Activated CD4-positive, alpha-beta T cell treated with anti-CD3 and anti-CD28 coated beads, Interleukin-2, amount 50 U/mL, for 1 hour (primary cell): ENCODE data around the gene P2RX3.
"Not testable (repeated sequence)": the region's sequence is repeated elsewhere in the genome, so short reads cannot be mapped to it uniquely, and the experiment has no call there.

Source experiments
- DNase-seq: peaks from one replicate; pipeline ENCODE4 v3.0.0-alpha.2; 2020

P2RX3 gene

DNA sequence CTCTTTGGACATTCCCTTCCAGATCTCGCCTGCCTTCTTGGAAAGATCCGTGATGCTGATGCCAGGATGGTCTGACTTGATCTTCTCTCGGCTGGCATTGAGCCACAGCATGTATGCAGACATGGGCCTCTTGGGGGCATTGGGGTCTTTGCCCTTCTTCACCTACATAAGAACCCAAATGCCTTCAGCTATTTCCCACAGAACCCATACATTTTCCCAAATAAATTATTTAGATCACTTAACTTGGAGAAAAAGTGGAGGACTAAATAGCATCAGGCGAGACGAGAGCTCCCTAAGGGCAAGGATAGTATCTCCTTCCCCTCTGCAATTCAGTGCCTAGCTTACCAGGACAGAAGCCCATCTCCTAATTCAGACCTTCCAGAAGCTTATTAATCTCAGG lies 10.4 kb upstream of the P2RX3 start:
- no peak for DNase-seq

DNA sequence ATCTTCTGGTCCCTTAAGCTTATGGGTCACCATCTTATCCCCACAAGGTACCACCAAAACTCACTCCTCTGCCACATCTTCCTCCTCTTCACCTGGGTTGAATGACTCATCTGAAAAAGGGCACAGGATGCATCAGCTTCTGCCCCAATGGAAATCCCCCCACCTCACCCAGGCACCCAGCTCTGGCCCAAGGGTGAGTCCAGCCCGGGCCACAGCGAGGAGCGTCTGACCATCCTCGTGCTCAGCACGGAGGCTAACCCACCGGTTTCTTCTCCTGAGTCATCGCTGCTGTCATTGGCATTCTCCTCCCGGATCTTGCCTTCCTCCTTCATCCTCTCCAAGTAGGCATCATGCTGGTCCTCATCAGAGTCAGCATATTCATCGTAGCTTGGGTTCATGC lies 8.1 kb upstream of the P2RX3 start:
- DNase-seq, result no peak

DNA sequence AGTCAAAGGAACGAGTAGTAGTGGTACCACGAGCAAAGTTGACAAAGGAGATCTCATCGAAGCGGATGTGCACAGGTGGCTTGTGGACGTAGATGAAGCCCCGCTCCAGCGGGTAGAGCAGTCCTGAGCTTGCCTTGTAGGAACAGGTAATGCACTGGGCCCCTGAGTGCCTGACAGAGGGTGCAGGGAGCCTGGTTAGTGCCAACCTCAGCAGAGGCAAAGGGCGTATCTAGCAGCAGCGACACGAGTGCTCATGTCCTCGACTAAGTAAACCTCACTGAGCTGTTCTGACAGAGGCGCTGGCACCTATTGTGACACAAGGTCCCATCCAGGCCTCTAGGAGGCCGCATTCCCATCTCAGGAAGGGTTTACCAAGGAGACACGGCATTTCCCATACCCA lies 6.4 kb upstream of the P2RX3 start:
- no peak for DNase-seq

DNA sequence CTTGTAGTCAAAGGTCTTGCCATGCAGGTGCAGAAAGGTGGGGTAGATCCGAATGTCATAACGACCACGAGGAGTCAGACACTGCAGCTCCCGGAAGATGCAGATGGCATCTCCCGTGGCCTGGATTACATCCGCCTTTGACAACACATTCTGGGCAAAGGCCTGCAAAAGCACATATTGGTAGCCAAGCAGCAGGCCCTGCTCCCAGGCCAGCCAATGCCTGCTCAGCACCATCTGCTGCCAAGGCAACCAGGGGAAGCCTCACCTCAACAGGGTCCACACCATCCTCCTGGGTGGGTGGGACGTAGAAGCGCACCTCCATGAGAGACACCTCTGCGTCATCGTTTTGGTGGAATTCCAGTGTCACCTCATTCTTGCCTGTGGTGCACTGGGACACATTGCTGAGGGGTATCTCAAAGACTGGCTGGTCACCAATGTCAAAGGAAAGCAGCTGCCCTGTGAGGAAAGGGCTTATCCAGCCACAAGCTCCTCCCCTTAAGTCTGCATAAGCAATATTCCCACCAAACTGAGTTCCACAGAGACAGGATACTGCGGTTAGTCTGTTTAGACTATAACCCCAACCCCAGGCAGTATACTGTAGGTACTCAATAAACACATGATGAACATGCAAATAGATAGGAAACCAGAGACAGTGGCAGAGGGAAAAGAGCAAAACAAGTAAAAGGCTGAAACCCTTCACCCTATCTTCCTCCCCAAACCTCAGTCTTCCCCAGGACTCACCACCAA lies 5.3 kb upstream of the P2RX3 start:
- DNase-seq, result no peak

DNA sequence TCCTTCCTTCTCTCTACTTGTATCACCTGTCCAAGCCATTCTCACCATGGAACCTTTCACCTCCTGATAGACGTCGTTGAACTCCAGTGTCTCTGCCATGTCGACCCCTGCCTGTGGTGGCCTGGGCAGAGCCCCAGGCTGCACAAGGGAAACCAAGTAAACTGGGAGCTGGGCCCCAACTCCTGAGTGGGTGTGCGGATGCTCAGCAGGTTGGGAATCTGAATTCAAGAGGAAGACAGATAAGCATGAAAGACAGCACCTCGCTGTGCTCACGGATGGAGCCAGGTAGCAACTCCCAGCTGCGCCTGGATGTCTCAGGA lies 3.2 kb upstream of the P2RX3 start:
- DNase-seq, result no peak

DNA sequence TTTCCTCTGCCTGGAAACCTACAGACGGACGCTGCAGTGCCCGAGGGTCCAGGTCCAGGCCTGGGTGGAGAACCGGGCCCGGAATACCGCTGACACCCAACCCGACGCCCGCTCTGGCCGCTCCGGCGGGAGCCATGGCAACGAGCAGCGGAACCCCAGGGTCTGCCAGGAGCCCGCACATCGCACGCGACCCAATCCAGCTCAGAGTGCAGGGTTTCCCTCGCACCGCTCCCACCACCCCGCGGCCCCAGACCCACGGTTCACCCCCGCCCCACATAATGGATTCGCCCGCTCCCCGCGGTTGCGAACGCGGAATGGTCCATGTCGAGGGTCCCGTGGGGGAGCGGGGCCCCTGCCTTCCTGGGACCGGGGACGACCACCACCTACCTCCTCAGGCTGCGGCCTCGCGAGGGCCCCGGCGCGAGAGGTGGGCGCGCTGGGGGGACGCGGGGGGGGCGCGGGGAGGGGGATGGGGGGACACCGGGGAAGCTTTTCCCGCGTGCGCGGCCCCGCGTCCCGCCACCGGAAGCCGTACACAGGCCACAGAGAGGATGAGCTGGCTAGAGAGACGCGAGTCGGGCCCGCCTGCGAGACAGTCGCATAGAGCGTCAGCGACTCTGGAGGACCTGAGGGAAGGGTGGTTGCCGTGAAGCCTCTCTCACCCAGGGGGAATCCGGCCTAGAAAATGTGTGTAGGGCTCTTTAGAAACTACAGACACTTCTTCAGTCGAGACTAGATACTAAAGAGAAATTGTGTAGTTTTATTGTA lies 2.6 kb upstream of the P2RX3 start, which contains the start of gene SSRP1:
TSS of gene SSRP1 (minus strand) at position 550 of the 768 bp plus-strand sequence. CDS start 771 bp downstream, outside the sequence.
- peak; percentile 83 for DNase-seq

DNA sequence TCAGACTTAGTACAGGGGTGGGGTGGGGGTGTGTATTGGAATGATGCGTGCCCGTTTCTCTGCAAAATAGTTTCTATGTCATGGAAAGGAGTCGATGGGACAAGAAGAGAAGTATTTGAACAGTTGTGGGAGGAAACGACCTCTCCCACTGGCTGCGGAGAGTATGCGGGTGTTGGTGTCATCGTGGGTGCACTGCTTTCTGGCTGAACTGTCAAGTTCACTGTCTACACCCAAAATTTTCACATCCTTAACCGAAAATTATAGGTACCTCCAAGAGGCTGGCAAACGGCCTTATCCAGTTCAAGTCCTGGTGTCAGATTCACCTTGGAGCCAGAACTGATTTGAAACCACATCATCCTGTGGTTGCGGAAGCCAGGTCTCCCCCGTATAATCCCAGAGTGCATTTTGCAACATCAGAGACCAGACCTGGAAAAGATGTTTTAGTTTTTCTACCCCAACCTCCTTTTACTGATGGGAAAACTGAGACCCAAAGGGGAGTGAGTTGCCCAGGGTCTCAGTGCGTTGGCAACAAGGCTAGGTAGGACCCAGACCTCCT lies 2.0 kb upstream of the P2RX3 start:
- DNase-seq, result peak; percentile 19

DNA sequence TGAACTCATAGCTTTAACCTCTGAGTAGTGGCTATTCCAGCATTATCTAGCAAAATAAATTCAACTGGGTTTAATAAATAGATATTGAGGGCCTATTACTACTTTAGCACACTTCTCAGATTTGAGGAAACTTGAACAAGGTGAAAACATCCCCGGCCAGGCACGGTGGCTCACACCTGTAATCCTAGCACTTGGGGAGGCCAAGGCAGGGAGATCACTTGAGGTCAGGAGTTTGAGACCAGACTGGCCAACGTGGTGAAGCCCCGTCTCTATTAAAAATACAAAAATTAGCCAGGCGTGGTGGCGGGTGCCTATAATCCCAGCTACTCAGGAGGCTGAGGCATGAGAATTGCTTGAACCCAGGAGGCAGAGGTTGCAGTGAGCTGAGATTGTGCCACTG lies 1.3 kb upstream of the P2RX3 start:
- not testable (repeated sequence) for DNase-seq

DNA sequence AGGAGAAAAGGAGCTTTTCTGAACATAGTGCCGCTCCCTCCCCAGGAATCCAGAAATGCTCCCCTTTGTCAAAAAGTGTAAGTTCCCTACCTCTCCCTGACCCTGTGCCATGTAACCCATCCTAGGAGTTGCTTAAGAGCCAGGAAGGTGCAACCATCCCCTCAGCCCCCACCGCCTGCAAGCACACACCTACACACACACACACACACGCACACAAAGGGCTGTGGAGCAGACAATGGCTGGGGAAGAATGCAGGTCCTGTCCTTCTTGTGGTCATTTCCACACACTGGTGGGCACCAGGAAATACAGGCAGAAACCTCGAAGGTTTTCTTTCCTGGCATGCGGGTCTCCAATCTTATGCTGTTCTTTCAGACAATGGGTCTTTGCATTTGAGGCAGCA lies 1.2 kb downstream of the P2RX3 start:
- no peak for DNase-seq

DNA sequence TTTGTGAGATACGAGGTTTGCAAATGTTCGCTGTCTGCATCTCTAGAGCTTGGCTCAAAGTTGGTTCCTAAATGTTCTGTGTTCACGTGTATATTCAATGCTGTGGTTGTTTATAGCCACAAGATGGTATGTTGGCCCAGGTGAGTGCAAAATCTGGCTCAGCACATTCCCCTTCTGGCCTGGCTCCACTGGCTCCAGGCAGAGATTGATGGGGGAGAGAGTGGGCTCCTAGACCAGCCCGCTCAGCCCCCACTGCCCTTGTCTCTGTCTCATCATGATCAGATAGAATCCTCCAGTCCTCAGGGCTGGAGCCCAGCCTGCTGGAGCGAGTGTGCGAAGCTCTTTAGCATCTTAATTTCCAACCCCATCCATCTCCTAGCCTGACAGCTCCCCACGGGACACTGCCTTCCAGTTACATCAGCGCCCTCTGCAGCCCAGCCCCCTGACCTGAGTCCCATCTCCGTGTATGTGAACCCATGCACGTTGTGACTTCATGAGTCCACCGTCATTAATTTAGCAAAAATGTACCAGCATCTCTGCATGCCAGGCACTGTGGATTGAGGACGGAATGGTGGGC lies 2.0 kb downstream of the P2RX3 start:
- DNase-seq, result no peak

DNA sequence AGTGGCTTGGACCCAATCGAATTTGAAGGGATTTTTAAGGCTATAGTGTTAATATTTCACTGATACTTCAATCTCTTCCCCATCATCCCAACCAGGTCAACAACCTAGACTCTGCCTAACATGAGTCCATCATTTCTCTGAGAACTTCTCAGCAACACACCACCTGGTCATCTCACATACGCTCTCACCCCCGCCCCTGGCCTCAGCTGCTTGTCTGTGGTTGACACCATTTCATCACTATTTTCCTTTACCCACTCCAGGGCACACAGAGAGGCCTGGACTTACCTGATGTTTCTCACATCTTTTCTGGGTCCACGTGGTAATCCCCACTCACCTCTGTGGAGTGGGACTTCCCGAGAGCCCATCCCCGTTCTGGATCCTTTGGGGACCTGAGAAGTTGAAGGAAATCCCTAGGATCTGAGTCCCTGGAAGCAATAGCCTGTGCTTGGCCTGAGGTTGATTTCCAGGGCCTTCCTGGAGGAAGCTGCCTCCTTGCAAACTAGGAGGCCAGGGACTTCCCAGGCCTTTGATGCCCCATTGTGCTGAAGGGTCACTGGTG lies 3.2 kb downstream of the P2RX3 start:
- DNase-seq, result no peak

DNA sequence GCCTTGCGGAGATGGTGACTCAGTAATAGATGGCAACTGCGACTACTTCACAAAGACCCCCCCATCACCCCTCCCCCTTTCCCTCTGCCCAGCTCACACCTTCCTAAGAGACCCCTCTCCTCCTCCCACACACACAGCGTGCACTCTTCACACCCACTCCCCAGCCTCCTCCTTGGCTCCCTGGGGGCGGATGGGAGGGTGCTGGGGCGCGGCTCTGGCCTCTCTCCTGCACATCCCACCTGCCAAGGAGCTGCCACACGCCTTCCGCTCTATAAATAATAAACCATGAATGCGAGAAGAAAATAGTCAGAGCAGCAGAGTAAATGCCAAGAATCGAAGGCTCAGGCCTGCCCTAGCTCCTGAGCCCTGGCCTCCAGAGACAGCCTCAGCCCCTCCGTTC lies 4.5 kb downstream of the P2RX3 start:
- DNase-seq, result no peak

DNA sequence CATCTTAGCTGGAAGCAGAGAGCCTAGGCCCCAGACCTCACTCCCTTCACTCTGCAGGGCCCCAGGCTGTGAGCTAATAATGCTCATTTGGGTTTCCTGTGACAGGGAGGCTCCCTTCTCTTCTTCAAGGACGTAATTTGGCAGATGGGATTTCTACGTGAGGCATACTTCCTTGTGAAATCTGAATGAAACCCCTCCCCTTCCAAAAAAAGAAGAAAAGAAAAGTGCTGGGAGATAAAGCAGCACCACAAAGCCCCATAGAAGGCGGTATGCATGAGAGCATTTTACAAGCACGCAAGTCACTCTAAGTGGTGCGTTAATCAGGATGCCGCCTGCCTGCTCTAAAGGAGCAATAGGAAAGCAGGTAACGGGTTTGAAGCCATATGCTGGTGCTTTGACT lies 5.7 kb downstream of the P2RX3 start:
- no peak for DNase-seq

DNA sequence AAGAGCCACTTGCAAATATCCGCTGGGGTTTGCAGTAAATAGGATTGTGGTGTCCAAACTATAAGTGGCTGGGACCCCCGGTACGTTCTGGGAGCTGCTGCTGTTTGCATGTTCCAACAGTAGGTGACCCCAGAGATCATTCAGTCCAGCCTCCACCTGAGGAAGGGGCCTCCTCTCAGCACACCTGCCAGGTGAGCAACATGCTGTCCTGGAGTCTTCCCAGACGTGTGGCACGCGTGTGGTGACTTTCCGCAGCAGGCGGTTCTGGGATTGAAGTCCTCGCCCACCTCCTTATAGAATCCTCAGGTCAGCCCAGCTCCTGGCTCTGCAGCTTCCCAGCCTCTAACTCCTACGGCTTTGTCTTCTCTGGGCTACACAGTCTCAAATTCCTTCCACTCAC lies 6.7 kb downstream of the P2RX3 start:
- no peak for DNase-seq

DNA sequence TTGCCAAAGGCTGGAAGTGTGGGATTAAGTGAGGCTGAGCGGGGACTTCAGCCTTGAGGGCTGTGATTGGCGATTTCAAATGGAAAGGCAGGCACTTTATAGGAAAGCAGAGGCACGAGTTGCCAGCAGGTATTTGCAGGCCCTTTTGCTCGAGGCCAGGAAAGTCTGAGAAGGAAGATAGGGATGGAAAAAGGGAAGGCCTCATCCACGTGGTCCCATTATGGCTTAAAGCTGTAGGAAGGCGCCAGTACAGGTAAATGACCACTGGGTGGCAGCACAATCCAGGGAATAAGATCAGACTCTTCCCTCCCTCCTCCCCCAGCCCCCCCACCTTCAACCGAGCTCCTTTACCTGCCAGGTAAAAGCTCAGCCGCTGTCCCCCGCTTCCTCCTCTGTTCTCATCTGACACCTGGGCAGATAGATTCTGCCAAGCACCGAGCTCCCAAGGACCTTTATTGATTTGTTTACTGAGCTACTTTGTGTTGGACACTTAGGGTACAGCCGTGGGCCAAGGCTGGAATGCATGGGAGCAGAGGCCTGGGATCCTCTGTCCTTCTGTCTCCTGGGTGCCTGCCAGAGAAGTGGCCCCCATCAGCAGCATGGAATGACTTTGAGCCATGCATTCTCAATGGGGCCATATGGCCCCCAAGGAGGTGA lies 7.5 kb downstream of the P2RX3 start:
- peak; percentile 69 for DNase-seq

DNA sequence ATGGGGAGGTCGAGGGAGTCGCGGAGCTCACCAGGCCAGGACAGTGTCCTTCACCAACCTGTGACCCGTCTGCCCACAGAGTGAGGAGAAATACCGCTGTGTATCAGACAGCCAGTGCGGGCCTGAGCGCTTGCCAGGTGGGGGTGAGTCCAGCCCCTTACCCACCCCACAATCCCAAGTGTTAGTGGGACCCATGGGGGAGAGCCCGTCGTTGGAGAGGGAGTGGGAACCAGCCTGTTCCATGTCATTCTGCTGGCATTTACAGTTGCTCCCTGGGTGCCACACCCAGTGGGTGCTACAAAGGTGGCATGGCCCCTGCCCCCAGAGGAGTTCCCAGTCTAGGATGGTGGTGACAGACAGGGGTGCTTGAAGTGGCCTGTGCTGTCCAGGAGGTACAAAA lies 9.2 kb downstream of the P2RX3 start:
- DNase-seq, result no peak

DNA sequence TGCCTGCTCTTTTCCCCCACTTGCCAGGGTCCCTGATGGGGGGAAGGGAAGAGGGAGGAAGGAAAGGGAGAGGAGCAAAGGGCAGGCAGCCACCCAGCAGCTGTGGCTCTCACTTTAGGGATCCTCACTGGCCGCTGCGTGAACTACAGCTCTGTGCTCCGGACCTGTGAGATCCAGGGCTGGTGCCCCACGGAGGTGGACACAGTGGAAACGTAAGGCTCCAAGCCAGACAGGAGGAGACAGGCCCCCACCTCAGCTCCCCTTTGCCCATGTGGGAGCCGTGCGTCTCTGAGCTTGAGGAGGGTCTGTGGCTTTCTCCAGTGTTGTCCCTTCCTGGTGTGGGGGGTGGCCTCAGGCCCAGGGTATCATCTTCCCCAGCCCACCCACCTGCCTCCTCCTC lies 9.9 kb downstream of the P2RX3 start:
- no peak for DNase-seq

DNA sequence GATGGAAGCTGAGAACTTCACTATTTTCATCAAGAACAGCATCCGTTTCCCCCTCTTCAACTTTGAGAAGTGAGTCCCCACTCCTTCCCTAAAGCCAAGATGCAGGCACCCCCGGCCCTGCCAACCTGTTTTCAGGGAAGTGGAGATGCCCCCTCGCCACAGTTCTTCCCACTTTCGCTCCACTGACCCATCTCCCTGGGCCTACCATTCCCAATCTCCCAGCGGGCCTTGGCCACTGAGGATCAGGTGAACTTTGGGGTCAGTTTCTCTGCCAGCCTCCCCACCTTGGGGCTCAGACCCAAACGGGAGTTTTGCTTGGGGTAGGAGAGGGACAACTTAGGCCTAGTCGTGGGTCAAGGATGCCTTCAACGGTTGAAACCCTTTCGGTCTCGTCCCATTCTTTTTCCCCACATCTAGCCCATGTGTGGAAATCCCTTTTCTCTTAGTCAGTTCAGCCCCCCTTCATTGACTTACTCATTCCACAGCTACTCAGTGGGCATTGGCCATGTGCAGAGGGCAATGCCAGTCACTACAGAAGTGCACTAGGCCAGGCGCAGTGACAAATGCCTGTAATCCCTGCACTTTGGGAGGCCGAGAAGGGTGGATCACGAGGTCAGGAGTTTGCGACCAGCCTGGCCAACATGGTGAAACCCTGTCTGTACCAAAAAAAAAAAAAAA lies 10.6 kb downstream of the P2RX3 start:
- DNase-seq, result no peak

DNA sequence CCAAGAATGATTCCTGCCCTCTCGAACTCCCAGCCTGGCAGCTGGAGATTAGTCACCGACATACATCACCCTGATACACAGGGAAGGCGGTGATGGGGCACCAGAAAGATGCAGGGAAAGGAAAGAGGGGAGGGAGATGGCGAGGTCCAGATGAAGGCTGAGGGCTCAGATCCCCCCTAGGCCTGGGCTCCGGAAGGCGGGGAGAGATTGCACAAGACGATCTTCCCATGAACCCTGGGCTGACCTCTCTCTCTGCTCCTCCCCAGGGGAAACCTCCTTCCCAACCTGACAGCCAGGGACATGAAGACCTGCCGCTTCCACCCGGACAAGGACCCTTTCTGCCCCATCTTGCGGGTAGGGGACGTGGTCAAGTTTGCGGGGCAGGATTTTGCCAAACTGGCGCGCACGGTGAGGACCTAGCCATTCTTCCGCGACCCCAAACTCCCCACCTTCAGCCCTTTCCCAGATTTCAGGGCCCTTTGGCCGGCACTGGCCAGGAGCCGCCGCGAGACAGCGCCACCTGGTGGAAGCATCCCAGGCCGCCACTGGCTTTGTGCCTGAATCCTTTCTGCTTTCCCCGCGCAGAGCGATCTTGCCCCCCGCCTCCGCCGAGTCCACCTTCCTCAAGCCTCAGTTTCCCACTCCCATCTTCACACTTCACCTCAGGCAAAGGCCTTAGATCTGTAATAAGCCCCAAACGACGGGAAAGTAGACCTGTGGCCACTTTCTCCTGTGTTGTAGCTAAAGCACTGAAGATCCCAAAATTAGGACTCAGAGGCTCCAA lies 11.5 kb downstream of the P2RX3 start:
- peak; percentile 60 for DNase-seq

DNA sequence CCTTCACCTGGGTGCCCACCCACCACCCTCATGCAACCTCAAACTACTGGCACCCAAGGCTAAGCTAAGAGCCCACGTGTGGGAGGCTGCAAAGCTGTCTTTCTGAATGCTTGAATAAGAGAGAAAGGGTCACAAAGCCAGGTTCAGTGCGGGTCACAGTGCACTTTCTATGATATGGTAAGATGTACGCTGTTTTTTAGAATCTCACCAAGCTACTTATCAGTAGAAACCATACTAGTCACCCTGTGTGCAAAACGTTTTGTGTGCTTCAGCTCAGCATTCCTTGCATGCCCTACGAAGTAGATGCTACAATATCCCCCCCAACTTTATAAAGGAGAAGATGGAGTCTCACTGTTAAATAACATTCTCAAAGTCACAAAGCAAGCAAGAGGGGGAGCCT lies 14.9 kb downstream of the P2RX3 start:
- no peak for DNase-seq

DNA sequence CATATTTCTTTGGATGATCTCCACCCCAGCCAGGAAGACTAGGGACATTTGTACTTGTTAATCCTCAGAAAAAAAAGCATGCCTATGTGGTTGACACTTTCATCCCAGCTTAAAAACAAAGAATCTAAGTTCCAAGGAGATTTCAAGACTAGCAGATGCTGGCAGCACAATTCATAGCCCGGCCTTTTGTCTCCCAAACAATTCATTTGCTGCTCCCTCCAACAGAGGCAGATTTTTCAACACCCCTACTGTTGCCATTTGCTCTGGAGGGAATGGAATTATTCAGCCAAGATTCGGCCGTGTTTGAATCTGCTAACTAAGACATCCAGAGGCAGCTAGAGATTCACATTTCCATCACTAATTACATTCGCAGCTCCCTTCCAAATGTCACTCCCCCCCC lies 15.3 kb downstream of the P2RX3 start:
- DNase-seq, result no peak

DNA sequence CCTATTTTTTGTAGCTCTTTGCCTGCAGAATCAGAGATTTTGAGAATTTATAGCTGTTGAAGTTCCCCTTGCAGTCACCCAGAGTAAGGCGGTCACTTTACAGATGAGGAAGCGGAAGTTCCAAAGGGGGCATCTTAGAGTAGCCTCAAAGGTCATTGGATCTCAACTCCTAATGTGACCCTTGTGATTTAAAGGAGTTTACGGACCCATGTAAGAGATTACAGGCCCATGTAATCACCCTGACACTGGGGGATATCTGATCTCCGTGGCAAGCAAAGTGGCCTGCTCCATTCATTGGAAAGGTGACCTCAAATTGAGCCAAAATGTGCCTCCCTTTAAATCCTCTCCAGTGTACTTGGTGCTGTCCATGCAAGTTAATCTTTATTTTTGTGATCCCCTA lies 15.7 kb downstream of the P2RX3 start:
- no peak for DNase-seq
